ENCODE data around the gene PHKG2.

PHKG2 gene

GRCh38 chr16:30775392-30776188 lies 27.4 kb downstream of the PHKG2 start:
- DNase-seq: peak in 3 of 4 experiments; percentile 22 to 37 (median 26)

GRCh38 chr16:30777591-30778297 lies 29.5 kb downstream of the PHKG2 start:
- DNase-seq: no peak

GRCh38 chr16:30778549-30779244 lies 30.5 kb downstream of the PHKG2 start:
- no peak for DNase-seq

- no peak for DNase-seq
Observed at GRCh38 chr16:30779596-30779995, 31.4 kb downstream of the PHKG2 start.

GRCh38 chr16:30780021-30780420 lies 31.8 kb downstream of the PHKG2 start:
- DNase-seq: no peak

- no peak for DNase-seq
Observed at GRCh38 chr16:30780549-30780948, 32.3 kb downstream of the PHKG2 start.

- DNase-seq: no peak
Observed at GRCh38 chr16:30782486-30783279, 34.5 kb downstream of the PHKG2 start.

GRCh38 chr16:30783280-30784109 lies 35.3 kb downstream of the PHKG2 start:
- no peak for DNase-seq

GRCh38 chr16:30784215-30784614 lies 36.0 kb downstream of the PHKG2 start:
- DNase-seq: no peak

GRCh38 chr16:30785126-30786106 lies 37.2 kb downstream of the PHKG2 start:
- no peak for DNase-seq

- no peak for DNase-seq
Observed at GRCh38 chr16:30786115-30786935, 38.1 kb downstream of the PHKG2 start.

GRCh38 chr16:30786936-30787612 lies 38.8 kb downstream of the PHKG2 start, which contains the start of gene ZNF629:
TSS of gene ZNF629 (minus strand) at chr16:30787205. CDS start at chr16:30784482, 2,723 bp downstream.
- DNase-seq: peak in 1 of 4 experiments; percentile 13

GRCh38 chr16:30787613-30788378 lies 39.6 kb downstream of the PHKG2 start:
- no peak for DNase-seq

GRCh38 chr16:30793508-30794069 lies 45.4 kb downstream of the PHKG2 start:
- no peak for DNase-seq

GRCh38 chr16:30794634-30795033 lies 46.4 kb downstream of the PHKG2 start:
- DNase-seq: no peak

- DNase-seq: no peak
Observed at GRCh38 chr16:30797670-30798309, 49.6 kb downstream of the PHKG2 start.
